ENCODE results near the gene HK1.

Gene HK1

DNA sequence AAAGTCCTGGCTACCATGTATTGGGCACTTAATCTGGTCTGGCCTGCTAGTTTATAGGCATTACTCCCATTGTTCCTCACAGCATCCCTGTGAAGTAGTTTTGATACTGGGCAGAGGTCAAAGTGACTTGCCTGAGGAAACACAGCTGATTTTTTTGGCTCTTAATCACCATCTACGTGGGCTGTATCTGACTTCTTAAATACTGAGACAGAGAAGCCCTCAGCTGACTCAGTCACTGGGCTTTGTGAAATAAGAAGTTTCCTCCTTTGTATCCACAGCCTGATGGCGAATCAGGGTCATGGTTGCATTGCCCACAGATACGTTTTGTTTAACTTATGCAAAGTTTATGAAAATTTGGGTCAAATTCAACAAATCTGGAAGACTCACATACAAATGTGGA is 125.2 kb downstream of the HK1 start:
- DNase-seq (ENCODE audit: low spot score) = no peak

DNA sequence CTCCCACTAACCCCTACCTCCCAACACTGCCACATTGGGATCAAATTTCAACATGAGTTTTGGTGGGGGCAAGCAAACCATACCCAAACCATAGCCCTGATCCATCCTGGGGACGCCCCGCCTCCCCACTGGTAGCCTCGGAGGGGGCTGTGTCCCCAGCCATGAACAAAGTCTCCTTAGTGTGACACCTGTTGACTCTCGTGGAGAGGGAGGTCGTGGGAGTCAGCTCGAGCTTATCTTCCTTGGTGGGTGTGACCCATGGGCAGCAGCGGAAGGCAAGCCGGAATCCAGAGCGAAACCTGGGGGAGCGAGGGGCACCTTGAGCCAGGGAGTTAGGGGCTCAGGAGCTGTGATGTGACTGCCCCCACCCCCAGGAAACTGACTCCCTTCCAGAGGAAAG is 126.5 kb downstream of the HK1 start:
- DNase-seq (ENCODE audit: low spot score) = no peak

DNA sequence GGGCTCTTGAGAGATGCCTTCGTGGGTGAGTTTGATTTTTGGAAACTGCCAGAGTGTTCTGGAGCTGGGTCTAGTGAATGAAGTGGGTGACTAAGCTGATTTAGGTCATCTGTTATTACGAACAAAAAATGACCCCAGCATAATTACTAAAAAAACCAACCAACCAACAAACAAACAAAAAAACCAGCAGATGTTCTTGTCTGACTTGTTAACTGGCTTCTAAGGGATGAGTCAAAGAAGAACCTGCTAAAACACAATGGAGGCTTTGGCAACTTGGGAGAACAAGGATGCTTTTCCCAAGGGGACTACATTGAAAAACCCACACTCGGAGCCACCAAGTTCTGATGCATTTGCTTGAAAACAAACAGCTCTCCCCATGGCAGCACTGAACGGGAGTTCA is 126.9 kb downstream of the HK1 start:
- no peak for DNase-seq (ENCODE audit: low spot score)

DNA sequence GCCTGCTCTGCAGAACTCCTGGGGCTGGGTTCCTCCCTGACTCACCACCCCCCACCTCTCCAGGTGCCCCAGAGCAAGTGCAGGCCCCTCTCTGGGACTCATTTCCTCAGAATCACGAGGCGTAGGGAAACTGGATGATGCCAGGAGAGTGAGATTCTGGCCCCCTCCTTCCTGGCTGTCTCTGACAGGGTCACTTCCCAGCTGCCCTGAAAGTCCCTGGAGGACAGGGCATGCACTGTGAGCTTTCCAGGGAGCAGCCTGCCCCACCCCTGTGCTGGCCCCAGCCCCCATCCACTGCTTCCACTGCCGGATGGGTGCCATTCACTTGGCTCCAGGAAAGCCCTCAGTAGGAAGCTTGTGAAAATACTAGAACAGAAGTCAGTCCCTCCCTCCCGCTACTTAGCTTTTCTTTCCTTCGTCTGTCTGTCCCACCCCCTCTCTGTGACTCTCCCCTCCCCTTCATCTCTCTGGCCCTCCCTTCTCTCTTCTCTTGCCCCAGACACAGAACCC is 128.1 kb downstream of the HK1 start:
- no peak for DNase-seq (ENCODE audit: low spot score)

DNA sequence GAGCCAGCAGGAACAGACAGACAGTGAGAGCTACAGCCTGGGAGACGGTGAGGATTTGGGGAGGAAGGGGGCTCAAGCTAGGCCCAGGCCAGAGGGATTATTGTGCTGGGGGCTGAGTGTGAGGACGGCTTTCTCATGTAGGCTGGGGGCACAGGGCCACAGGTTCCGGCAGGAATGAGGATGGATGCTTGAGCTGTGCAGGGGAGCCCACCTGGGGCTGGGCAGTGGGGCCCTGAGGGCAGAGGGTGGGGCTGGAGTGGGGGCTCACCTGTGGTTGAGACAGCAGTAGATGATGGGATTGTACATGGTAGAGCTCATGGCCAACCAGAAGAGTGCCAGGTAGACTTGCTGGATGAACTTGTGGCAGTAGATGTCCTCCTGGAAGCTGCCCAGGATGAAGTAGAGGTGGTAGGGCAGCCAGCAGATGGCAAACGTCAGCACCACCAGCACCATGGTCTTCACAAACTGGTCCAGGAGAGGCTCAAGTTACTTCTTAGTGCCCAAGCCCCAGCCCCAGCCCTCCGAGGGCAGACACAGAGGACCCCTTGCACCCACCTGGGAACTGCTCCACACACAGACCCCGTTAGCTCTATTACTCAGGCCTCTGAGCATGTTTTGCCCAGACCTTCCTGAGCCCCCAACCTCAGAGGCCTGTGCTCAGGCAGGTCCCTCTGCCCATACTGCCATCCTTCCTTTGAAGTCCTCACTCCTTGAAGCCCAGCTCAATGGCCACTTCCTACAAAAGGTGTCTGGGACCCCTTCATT is 128.7 kb downstream of the HK1 start:
- no peak for DNase-seq (ENCODE audit: low spot score)

DNA sequence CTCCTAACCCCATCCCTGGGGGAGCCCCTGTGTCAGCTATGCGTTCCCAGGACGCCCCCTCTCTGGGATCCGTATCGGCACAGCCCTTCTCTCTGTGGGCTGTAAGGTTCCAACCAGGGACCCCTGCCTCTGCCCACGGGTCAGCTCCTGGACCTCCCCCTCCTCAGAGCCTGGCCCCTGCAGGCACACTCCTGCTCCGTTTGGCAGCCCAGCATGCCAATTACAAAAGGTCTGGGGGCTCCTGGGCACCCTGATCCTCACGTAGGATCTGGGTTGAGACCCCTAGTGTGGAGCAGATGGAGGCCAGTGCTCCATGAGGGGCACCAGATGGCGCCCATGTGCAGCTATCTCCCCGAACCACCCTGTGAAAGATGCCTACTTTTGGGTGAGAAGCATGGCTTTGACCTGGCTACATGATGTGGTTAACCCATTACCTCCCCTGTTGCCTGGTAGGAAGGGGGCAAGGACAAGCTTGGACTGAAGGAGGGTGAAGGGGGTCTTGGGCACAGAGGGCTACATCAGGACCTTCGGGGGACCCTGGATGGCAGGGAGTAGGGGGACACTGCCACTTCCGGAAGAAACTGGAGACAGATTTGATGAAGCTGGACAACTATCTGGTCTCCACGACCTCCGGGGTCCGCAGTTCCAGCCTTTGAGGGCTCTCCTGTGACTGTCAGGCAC is 129.5 kb downstream of the HK1 start:
- DNase-seq (ENCODE audit: low spot score) = peak; percentile 49

DNA sequence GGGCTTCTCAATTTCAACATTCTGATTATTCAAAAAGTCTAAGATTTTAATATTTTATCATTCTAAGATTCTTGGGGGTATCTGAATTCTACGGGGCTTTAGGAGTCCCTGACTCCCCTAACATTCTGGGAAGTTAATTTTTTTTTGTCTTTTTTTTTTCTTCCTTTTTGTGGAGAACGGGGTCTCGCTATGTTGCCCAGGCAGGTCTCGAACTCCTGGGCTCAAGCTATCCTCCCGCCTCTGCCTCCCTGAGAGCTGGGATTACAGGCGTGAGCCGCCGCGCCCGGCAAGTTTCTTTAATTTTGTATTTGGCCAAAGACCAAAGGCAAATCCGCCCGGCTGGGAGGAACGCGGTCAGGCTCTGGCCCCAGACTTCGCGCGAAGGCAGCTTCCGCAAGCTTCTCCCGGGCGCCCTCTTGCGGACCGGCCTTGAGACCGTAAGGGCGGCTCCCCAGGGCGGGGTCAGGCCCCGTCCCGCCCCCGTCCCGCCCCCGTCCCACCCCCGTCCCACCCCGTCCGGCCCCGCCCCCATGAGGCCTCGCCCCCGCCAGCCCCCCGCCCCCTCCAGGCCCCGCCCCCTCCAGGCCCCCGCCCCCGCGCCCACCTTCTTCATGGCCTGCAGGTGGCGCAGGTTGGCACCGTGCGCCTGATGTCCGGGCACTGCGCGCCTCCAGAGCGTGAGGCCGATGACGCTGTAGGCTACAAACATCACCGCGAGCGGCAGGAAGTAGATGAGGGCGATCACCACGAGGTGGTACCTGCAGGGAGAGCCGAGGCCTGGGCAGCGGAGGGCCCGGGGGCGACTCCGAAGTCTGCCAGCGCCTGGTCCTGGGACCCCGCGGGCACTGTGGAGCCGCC is 130.3 kb downstream of the HK1 start:
- peak; percentile 92 for DNase-seq (ENCODE audit: low spot score)

DNA sequence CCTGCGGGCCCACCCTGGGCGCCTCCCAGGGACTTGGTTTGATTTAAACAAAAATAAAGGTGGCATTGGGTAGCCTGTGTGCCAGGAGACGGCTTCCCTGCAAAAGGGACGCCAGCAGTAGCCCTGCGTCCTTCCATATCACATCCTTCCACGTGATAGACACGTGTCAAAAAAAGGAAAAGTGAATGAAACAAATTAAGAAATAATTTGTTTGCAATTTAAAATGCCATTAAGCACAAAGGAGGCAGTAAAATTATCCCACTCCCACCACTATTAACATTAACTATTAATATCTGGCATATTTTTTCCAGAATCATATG is 130.8 kb downstream of the HK1 start:
- no peak for DNase-seq (ENCODE audit: low spot score)

DNA sequence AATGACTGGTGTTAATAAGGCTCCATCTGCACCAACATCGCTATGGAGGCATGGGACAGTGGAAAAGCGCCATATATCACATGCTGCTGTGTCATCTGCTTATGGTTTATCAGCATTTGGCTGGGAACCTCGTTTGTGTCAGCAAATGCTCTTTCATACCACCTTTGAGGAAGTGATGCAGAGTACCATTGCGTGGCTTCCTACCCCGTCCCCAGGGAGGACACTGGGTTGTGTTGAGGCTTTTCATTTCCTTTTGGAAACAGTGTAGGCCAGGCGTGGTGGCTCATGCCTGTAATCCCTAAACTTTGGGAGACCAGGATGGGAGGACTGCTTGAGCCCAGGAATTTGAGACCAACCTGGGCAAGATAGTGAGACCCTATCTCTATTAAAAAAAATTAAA is 131.7 kb downstream of the HK1 start:
- DNase-seq (ENCODE audit: low spot score) = no peak

DNA sequence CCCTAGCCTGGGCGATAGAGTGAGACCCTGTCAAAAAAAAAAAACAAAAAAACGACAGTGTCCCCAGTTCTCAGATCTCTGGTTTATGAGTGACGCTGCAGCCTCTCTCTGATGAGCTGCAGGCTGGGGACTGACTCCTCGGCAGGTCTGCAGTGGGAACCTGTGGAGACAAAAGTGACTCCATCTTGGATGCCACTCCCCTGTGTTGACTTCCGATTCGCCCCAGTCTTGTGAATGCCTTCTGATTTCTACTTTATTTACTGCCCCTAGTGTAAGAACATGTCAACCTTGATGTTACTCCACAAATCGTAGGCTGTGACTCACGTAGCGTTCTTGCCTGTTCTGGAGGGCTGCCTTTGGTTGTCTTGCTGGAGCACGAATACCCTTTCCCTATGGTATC is 132.2 kb downstream of the HK1 start:
- no peak for DNase-seq (ENCODE audit: low spot score)

DNA sequence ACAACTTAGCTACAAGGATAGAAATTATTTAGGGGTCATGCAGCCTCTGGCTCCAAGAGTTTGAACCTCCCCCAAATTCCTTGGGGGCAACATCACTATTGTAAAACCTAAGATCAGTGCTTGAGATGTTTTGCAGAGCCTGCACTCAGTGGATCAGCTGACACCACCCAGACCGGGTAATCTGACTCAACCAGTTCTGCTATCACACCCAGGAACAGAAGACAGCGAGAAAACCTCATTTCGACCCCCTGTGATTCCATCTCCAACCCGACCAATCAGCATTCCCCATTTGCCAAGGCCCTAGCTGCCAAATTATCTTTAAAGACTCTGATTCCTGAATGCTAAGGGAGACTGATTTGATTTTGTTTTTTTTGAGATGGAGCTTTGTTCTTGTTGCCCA is 133.2 kb downstream of the HK1 start:
- DNase-seq (ENCODE audit: low spot score) = no peak

DNA sequence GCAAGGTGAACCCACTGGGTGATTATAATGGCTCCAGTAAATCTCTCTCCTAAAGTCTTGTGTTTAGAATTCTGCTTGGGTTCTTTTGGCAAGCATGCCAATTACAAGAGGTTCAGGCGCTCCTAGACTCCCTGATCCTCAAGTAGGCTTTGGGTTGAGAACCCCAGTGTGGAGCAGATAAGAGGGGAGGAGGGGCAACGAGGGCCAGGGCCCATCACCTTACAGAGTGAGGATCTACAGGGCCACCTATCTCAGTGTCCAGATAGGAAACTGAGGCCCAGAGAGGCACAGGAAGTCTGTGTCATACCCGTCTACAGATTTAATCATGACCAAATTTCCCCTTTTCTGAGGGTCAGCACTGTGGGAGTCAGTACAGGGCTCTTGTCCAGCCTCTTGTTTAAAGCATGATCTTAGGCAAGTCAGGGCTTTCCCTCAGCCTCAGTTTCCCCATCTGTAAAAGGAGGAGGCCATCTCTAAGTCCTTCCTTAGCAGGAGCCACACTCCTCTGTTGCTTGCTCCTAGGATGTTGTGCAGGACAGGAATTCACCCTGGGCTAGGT is 134.0 kb downstream of the HK1 start:
- DNase-seq (ENCODE audit: low spot score) = no peak

DNA sequence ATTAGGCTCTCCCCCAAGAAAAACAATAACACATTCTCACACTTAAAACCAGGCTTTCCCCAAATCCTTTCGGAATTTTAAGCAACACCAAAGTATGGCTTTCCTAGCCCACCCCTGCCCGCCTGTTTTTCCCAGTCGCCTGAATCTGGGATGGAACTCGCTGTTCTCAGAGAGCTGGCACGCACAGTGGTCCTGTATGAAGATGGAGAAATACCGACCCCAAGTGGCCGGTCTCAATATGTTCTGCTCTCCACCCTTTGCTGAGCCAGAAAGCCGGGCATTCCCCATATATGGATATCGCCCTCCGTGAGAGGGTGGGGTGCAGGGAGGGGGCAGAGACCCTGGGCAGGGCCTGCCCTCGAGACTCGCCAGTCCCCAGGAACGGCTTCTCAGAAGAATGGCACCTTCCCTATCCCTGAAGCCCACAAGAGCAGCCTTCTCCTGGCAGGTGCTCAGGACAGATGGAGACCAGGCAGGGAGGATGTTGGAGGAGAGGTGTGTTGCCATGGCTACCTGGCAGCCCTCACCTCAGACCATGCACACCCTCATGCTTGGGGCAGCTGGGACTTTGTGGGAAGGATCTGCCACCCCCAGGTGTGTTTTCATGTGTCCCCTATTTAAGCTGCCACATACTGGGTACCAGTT is 135.0 kb downstream of the HK1 start:
- DNase-seq (ENCODE audit: low spot score) = peak; percentile 78

DNA sequence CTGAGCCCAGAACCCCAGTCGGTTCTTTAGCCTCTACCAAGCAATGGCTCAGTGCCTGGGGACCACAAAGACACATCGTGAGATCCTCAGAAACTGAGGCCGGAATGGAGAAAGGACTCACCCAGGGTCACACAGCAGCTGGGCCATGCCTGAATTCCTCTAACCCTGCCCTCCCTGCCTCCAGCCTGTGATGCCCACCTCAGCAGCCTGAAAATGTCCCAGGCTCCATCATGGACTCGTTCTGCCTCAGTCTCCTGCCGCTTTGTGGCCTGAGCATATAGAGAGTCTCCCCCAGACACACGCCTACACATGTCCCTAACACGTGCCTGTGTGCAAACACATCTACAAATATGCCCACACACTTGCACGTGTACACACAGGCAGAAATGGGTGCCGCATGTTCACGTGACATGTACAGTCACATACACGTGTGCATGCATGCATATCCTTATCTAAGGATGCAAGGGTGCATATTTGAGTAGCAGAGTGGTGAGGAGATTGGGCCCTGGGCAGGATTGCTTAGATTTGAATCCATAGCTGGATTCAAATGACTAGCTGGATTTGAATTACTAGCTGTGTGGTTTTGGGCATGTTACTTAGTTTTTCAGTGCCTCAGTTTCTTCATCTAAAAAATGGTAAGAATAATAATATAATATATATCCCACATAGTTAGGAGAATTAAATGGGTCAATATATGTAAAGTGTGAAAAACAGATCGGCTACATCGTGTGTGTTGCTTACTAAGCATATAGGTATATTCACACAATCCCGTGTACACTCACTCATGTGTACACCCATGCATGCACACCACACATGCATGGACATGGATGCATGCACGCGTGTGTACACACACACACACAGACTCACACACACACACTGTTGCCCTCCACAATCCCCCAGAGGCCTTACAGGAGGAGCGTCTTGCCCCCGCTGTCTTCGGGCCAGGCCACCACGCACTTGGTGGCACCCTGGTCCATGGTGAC is 136.0 kb downstream of the HK1 start:
- DNase-seq (ENCODE audit: low spot score) = no peak

DNA sequence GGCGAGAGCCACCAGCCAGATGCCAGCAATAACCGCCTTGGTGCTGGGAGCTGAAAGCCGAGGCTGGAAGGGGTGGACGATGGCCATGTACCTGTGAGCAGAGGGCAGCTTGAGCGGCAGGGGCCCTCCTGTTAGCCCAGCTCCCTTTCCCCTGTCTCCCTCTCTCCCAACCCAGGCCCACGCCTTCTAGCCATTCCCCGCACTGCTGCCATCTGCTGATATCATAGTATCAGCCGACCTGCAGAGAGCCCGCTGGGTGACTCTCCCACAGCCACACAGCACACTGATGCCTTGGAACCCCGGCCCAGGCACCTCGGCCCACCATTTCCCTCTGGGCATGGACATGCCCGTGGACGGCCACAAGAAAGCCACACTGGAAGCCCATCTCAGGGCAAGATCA is 136.8 kb downstream of the HK1 start:
- DNase-seq (ENCODE audit: low spot score) = no peak

DNA sequence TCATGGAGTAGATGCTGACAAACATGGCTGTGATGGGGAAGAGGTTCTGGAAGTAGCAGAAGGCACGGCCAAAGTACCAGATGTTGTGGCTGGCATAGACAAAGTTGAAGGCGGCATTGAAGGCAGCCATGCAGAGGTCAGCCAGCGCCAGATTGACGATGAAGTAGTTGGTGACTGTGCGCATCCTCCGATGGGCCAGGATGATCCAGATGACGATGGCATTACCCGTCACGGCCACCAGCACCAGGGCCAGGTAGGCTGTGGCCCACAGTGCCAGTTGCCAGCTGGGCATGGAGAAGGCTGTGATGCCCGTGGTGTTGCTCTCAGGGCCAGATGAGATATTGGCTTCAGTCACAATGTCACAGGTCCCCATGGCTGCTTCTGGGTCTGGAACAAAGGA is 137.7 kb downstream of the HK1 start:
- no peak for DNase-seq (ENCODE audit: low spot score)

DNA sequence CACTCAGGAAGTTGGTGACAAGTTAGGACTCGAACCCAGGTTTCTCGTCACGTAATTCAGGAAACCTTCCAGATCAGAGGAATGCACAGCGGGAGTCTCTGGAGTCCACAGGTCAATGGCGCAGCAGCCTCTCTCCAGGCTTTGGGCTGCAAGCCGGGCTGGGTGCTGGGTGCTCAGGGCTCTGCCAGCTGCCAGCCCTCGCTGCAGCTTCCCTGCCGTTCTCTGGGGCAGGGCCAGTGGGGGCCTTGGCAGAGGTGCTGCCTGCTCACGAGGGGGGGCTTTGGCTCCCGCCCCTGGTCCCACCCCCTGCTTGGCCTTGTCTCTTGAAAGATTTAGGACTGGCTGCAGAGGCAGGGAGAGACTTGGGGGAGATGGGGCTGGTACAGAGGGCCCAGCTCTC is 138.4 kb downstream of the HK1 start, which contains the start of gene TACR2:
Gene TACR2, minus strand, starts transcription at position 224 of the 400 bp plus-strand sequence. CDS start 595 bp downstream, outside the sequence.
- DNase-seq (ENCODE audit: low spot score) = no peak

DNA sequence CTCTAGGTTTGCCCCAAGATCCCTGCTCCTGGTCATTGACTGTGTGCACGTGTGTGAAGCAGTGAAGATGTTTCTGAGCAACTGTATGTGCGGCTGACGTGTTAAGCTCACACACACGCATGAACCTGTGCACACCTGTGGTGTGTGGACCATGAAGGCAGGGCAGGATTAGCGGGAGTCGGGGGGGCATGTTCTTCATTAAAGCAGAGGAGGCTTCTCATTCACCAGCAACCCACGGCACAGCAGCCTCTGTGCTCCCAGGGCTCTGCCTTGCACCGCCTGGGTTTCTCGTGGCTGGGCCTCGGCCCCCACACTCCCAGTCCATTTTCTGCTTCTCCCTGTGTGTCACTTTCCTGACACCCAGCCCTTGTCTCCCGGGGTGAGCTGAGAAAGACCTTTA is 139.2 kb downstream of the HK1 start:
- no peak for DNase-seq (ENCODE audit: low spot score)

DNA sequence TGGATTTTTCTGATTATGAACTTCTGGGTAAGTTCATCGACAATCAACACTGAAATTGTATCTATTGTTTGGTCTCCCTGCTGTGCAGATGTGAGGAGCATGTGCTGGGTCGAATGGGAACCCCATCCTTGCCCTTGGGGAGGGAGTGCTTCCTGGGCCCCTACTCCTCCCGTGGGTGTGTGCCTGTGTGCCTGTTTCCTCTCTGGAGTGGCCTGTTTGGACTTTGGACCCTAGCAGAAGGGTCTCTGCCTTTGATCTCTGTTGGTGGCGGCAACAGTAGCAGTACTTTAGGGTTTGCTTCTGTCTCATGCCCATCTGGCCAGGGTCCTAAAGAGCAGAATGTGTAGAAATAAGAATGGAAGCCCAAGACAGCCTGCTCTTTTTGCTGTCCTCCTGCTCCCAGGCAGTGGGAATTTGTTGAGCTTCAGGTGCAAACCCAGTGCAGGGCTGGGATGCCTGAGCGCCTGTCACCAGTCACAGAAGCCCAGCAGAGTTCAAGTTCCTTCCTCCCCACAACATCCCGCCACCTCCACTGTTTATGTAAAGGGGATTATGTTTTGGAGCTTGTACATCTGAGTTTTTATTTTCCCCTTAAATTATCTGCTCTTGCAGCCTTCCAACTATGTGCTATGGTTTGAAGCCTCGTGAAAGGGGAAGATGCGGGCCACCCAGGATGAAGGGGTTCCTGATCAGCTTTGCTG is 139.9 kb downstream of the HK1 start:
- no peak for DNase-seq (ENCODE audit: low spot score)
